ENCODE results near the gene HES7. TPM values are rescaled to one million over a fixed set of nuclear protein-coding genes. Genes with fewer than 3 reads are reported as not detected.

HES7 gene
- total RNA-seq, 1 donor from 2014 or later: under 0.01 TPM

DNA sequence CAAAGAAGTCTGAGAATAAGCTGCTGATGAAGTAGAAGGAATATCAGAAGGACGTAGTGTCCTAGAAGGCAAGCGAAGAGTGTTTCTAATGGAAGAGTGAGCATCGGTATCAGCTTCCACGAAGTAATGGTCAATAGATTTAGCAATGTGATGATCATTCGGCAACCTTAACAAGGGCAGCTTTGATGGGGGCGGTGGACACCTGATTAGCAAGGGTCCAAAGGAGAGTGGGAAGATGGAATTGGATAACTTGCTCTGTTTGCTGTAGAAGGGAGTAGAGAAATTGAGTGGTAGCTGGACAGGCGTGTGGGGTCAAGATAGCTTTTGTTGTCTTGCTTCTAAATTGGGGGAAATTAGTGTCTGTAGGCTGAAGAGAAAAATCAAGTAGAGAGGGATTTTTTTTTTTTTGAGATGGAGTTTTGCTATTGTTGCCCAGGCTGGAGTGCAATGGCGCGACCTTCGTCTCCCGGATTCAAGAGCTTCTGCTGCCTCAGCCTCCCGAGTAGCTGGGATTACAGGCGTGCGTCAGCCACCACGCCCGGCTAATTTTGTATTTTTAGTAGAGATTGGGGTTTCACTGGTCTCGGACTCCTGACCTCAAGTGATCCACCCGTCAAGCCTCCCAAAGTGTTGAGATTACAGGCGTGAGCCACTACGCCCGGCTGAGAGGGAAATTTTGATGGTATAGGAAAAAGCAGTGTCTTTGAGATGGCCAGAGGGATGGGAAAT lies 13.9 kb upstream of the HES7 start:
- Histone ChIP-seq H3K27me3 (ENCODE audit: control insufficient read depth in 3 of 3, insufficient read depth in 3 of 3, low read length in 3 of 3) (no peaks in the 10 kb centered on the region), H3K27ac (ENCODE audit: low read depth, low read length) (peak overlapping the region; percentile 88), H3K36me3 (ENCODE audit: control insufficient read depth in 3 of 3, insufficient read depth in 3 of 3, low read length in 3 of 3) (peaks cover 32 to 37% (median 36%) of the 10 kb centered on the region in 3 donors), H3K4me3 (ENCODE audit: low read length in 3 of 3) (peak overlapping the region in 2 of 3 donors; percentile 23 to 67), H3K9me3 (ENCODE audit: control insufficient read depth in 3 of 3, low read length in 3 of 3) (no peaks in the 10 kb centered on the region), H3K9ac (ENCODE audit: low read depth in 1 of 3, low read length in 3 of 3) (peak overlapping the region in 2 of 3 donors; percentile 25 to 26), H3K4me1 (ENCODE audit: control insufficient read depth in 3 of 3, insufficient read depth in 3 of 3, low read length in 3 of 3) (peaks cover 17 to 51% (median 44%) of the 10 kb centered on the region in 3 donors)

DNA sequence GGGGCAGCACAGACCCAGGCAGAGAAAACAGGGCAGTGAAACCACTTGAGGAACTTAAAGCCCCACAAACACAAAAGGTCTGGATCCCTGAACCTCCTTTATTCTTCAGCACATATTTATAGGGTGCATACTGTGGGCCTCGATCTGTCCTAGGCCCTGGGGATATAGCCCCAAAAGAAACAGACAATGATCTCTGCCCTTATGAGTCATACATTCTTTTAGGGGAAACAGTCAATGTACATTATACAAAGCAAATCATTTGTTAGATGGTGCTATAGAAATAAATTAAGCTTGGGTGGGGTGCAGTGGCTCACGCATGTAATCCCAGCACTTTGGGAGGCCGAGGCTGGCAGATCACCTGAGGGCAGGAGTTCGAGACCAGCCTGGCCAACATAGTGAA lies 10.0 kb upstream of the HES7 start:
- H3K27me3 ChIP-seq (ENCODE audit: control insufficient read depth in 3 of 3, insufficient read depth in 3 of 3, low read length in 3 of 3): no peaks in the 10 kb centered on the region
- no peak overlapping the region for H3K27ac ChIP-seq (ENCODE audit: low read depth, low read length)
- no peak overlapping the region for H3K9ac ChIP-seq (ENCODE audit: low read depth in 1 of 3, low read length in 3 of 3)
- H3K9me3 ChIP-seq (ENCODE audit: control insufficient read depth in 3 of 3, low read length in 3 of 3): no peaks in the 10 kb centered on the region
- H3K4me3 ChIP-seq (ENCODE audit: low read length in 3 of 3): no peak overlapping the region
- H3K4me1 ChIP-seq (ENCODE audit: control insufficient read depth in 3 of 3, insufficient read depth in 3 of 3, low read length in 3 of 3): peaks cover 6 to 15% (median 9%) of the 10 kb centered on the region in 3 donors
- no peaks in the 10 kb centered on the region for H3K36me3 ChIP-seq (ENCODE audit: control insufficient read depth in 3 of 3, insufficient read depth in 3 of 3, low read length in 3 of 3)

DNA sequence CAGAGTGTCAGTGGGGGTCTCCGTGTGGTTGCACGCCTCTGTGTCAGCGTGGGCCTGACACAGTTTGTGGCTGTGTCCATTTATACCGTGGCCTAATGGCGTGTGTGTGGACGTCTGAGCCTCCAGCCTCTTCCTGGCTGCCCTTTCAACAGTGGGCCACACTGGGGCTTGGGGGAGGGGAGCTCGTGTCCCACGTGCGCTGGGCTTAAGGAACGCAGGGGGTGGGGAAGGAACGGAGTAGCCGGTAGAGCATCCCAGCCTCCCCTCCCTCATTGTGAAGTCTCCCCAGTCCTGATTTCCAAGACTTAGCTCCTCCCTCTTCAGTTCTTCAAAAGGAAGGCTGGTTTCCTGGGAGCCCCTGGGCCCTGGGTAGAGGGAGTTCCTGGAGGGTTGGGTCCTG lies 9.5 kb upstream of the HES7 start:
- no peak overlapping the region for H3K4me3 ChIP-seq (ENCODE audit: low read length in 3 of 3)
- H3K36me3 ChIP-seq (ENCODE audit: control insufficient read depth in 3 of 3, insufficient read depth in 3 of 3, low read length in 3 of 3): no peaks in the 10 kb centered on the region
- H3K27me3 ChIP-seq (ENCODE audit: control insufficient read depth in 3 of 3, insufficient read depth in 3 of 3, low read length in 3 of 3): no peaks in the 10 kb centered on the region
- no peaks in the 10 kb centered on the region for H3K9me3 ChIP-seq (ENCODE audit: control insufficient read depth in 3 of 3, low read length in 3 of 3)
- peaks cover 5 to 10% (median 7%) of the 10 kb centered on the region in 3 donors for H3K4me1 ChIP-seq (ENCODE audit: control insufficient read depth in 3 of 3, insufficient read depth in 3 of 3, low read length in 3 of 3)
- no peak overlapping the region for H3K9ac ChIP-seq (ENCODE audit: low read depth in 1 of 3, low read length in 3 of 3)
- H3K27ac ChIP-seq (ENCODE audit: low read depth, low read length): no peak overlapping the region

DNA sequence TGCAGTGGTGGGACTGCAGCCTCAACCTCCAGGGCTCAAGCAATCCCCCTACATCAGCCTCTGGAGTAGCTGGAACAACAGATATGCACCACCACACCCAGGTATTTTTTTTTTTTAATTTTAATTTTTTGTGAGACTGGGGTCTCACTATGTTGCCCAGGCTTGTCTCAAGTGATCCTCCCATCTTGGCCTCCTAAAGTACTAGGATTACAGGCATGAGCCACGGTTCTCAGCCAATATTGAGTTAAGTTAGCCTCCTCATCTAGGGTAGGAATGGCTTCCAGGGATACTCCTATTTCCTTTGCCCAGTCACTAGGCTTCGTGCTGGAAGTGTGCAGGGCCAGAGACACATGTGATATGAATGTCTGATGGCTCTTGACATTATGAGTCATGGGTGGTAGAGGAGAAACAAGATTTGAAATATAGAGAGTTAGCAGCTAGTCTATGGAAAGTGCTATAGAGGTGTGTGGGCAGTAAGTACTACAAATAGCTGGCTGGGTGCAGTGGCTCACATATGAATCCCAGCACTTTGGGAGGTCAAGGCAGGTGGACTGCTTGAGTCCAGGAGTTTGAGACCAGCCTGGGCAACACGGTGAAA lies 8.0 kb upstream of the HES7 start:
- H3K4me3 ChIP-seq (ENCODE audit: low read length in 3 of 3): no peak overlapping the region
- H3K9me3 ChIP-seq (ENCODE audit: control insufficient read depth in 3 of 3, low read length in 3 of 3): no peaks in the 10 kb centered on the region
- peaks cover 4 to 5% (median 5%) of the 10 kb centered on the region in 3 donors for H3K4me1 ChIP-seq (ENCODE audit: control insufficient read depth in 3 of 3, insufficient read depth in 3 of 3, low read length in 3 of 3)
- no peak overlapping the region for H3K9ac ChIP-seq (ENCODE audit: low read depth in 1 of 3, low read length in 3 of 3)
- no peaks in the 10 kb centered on the region for H3K27me3 ChIP-seq (ENCODE audit: control insufficient read depth in 3 of 3, insufficient read depth in 3 of 3, low read length in 3 of 3)
- H3K36me3 ChIP-seq (ENCODE audit: control insufficient read depth in 3 of 3, insufficient read depth in 3 of 3, low read length in 3 of 3): no peaks in the 10 kb centered on the region
- no peak overlapping the region for H3K27ac ChIP-seq (ENCODE audit: low read depth, low read length)

DNA sequence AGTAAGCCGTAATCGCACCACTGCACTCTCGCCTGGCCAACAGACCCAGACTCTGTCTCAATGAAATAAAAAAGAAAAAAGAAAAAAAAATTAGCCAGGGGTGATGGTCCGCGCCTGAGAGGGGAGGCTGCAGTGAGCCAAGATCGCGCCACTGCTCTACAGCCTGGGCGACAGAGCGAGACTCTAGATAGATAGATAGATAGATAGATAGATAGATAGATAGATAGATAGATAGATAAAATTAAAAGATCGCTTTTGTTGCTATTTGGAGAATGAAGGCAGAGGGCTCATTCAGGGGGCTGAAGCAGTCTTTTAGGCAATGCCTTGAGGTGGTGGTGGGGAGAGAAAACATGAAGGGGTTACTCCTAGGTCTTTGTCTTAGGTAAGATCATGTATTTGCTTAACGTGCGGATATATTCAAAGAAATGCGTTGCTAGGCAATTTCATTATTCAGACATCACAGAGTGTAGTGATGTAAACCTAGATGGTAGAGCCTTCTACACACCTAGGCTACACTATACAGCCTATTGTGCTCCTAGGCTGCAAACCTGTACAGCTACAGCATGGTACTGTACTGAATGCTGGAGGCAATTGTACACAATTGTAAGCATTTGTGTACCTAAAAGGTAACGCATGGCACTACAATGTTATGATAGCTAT lies 4.3 kb upstream of the HES7 start:
- no peak overlapping the region for H3K27ac ChIP-seq (ENCODE audit: low read depth, low read length)

DNA sequence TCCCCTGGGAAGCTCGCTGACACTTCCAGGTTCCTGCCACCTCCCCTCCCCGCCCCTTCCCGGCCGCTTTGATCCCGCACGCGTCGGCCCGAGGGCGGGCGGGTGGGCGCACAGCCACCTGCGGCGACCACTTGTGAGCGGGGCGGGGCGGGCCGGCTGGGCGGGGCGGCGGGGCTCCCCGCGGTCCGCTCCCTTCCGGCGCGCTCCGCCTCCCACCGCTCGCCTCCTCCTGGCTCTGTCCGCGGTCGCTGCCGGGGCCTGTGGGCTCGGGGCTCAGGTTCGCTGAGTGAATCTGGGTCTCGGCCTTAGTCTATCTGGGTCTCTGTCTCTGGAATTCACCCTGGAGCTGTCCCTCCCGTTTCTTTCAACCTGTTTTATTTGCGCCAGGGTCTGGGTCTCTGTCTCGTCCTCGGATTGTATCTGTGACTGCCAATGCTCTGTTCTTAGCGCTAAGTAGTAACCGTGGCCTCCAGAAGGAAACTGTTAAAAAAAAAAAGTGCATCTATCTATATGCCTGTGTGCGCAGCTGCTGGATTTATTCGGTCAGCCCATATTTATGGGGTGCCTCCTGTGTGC lies 2.7 kb upstream of the HES7 start:
- H3K27ac ChIP-seq (ENCODE audit: low read depth, low read length): peak overlapping the region; percentile 44
- H3K4me3 ChIP-seq (ENCODE audit: low read length in 3 of 3): peak overlapping the region; percentile 71 to 79 (median 78)
- H3K9me3 ChIP-seq (ENCODE audit: control insufficient read depth in 3 of 3, low read length in 3 of 3): no peaks in the 10 kb centered on the region
- peaks cover 4 to 32% (median 32%) of the 10 kb centered on the region in 3 donors for H3K27me3 ChIP-seq (ENCODE audit: control insufficient read depth in 3 of 3, insufficient read depth in 3 of 3, low read length in 3 of 3)
- peak overlapping the region; percentile 56 to 79 (median 74) for H3K9ac ChIP-seq (ENCODE audit: low read depth in 1 of 3, low read length in 3 of 3)
- H3K4me1 ChIP-seq (ENCODE audit: control insufficient read depth in 3 of 3, insufficient read depth in 3 of 3, low read length in 3 of 3): peaks cover 48 to 52% (median 51%) of the 10 kb centered on the region in 3 donors
- H3K36me3 ChIP-seq (ENCODE audit: control insufficient read depth in 3 of 3, insufficient read depth in 3 of 3, low read length in 3 of 3): no peaks in the 10 kb centered on the region

More for the DNA sequence above, 4.3 kb upstream of the HES7 start:
- peaks cover 35 to 37% (median 36%) of the 10 kb centered on the region in 3 donors for H3K4me1 ChIP-seq (ENCODE audit: control insufficient read depth in 3 of 3, insufficient read depth in 3 of 3, low read length in 3 of 3)
- H3K9me3 ChIP-seq (ENCODE audit: control insufficient read depth in 3 of 3, low read length in 3 of 3): no peaks in the 10 kb centered on the region
- H3K9ac ChIP-seq (ENCODE audit: low read depth in 1 of 3, low read length in 3 of 3): no peak overlapping the region
- H3K27me3 ChIP-seq (ENCODE audit: control insufficient read depth in 3 of 3, insufficient read depth in 3 of 3, low read length in 3 of 3): peaks cover 0 to 23% (median 22%) of the 10 kb centered on the region in 3 donors
- H3K36me3 ChIP-seq (ENCODE audit: control insufficient read depth in 3 of 3, insufficient read depth in 3 of 3, low read length in 3 of 3): no peaks in the 10 kb centered on the region
- H3K4me3 ChIP-seq (ENCODE audit: low read length in 3 of 3): no peak overlapping the region

DNA sequence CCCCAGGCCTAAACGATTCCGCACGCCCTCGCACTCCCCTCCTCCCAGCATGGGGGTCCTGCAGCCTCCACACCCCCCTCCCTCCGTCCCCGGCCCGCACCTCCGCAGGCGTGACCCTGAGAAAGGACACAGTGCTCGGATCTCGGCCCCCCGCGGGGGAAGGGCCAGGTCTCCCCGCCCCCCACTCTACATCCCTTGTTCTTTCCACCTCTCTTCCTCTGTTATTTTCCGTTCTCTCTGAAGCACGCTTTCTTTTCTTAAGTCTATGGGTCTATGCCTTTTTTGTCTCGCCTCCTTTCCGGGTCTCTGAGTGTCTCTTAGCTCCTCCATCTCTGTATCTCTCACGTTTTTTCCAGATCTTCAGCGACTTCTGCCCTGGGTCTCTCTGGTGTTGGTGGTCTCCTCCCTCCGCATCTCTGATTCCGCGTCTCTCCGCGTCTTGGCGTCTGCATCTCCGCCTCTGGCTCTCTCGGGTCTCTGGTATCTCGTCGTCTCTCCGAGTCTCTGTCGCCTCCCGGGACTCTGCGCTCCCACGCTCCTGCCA lies 2.1 kb upstream of the HES7 start:
- Histone ChIP-seq H3K4me3 (ENCODE audit: low read length in 3 of 3) (peak overlapping the region; percentile 71 to 79 (median 78)), H3K9me3 (ENCODE audit: control insufficient read depth in 3 of 3, low read length in 3 of 3) (no peaks in the 10 kb centered on the region), H3K9ac (ENCODE audit: low read depth in 1 of 3, low read length in 3 of 3) (peak overlapping the region; percentile 48 to 64 (median 52)), H3K36me3 (ENCODE audit: control insufficient read depth in 3 of 3, insufficient read depth in 3 of 3, low read length in 3 of 3) (no peaks in the 10 kb centered on the region), H3K4me1 (ENCODE audit: control insufficient read depth in 3 of 3, insufficient read depth in 3 of 3, low read length in 3 of 3) (peaks cover 50 to 54% (median 54%) of the 10 kb centered on the region in 3 donors), H3K27ac (ENCODE audit: low read depth, low read length) (peak overlapping the region; percentile 30), H3K27me3 (ENCODE audit: control insufficient read depth in 3 of 3, insufficient read depth in 3 of 3, low read length in 3 of 3) (peaks cover 4 to 34% (median 32%) of the 10 kb centered on the region in 3 donors)

DNA sequence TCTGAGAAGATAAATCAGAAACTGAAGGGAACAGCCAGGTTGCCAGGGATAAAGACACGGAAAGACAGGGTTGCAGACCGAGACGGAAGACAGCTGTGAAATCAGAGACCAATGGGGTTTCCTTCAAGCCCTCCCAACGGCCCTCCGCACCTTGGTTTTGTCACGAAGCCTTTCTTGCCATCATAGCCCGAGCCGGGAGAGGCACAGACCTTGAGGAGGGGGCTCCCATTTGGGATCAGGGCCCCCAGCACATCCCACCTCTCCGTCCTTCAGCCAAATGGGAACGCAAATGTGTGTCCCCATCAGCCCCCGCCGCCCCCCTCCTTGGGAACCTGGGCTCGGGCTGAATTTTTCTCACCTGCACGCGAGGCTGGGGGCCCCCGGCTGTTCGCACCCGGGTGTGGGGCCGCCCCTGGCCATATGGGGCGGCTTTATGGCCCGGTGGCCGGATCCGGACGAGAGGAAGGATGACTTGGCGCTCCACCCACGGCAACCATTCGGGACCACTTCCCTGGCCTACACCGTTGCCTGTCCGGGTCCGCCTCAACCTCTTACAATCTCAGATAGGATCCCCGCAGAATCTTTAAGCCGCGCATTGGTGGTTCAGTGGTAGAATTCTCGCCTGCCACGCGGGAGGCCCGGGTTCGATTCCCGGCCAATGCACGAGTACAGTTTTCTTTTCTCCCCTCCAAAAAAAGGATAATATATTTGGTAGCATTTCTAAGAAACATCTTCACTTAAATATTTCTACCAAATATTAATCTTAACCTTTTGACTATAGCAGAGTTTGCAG lies 1.4 kb upstream of the HES7 start:
- H3K9ac ChIP-seq (ENCODE audit: low read depth in 1 of 3, low read length in 3 of 3): peak overlapping the region in 2 of 3 donors; percentile 52 to 64
- H3K27ac ChIP-seq (ENCODE audit: low read depth, low read length): peak overlapping the region; percentile 30
- peaks cover 4 to 39% (median 32%) of the 10 kb centered on the region in 3 donors for H3K27me3 ChIP-seq (ENCODE audit: control insufficient read depth in 3 of 3, insufficient read depth in 3 of 3, low read length in 3 of 3)

More for the DNA sequence above, 1.4 kb upstream of the HES7 start:
- Histone ChIP-seq H3K9me3 (ENCODE audit: control insufficient read depth in 3 of 3, low read length in 3 of 3) (no peaks in the 10 kb centered on the region), H3K36me3 (ENCODE audit: control insufficient read depth in 3 of 3, insufficient read depth in 3 of 3, low read length in 3 of 3) (no peaks in the 10 kb centered on the region), H3K4me3 (ENCODE audit: low read length in 3 of 3) (peak overlapping the region; percentile 71 to 79 (median 78)), H3K4me1 (ENCODE audit: control insufficient read depth in 3 of 3, insufficient read depth in 3 of 3, low read length in 3 of 3) (peaks cover 56 to 61% (median 60%) of the 10 kb centered on the region in 3 donors)
